HG03342 (cell line): ENCODE results near the gene RASSF7.

Source experiments
- ATAC-seq: cut with Tn5 transposase; IDR thresholded peaks from one replicate; pipeline ENCODE4 v1.9.1; 2021; ENCODE audit warnings: mild to moderate bottlenecking, moderate library complexity; ENCODE audit not compliant: unreplicated experiment

Gene RASSF7

DNA sequence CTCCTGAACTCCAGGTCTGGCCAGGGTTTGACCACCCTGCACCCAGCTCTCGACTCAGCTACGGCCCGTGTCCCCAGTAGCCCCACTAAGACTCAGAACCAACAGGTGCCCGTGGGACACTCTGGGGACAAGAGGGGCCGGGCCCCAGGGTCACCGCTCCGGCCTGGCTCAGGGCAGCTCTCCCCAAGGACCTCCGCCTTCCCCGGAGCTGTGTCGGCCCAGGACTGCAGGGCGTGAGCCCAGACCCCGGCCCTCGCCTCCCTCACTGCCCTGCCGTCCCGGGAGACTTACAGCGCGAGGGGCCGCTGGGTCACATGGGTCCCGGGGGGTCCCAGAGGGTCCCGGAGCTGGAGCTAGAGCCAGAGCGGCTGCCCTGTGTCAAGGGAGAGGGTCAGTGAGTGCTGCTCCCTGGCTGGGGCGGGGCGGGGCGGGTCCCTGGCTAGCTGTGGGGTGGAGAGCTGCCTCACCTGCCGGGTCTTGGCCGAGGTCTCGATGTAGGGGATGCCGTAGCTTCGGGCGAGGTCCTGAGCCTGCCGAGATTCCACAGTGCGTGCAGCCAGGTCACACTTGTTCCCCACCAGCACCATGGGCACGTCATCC is 27.7 kb upstream of the RASSF7 start:
- ATAC-seq, result no peak

DNA sequence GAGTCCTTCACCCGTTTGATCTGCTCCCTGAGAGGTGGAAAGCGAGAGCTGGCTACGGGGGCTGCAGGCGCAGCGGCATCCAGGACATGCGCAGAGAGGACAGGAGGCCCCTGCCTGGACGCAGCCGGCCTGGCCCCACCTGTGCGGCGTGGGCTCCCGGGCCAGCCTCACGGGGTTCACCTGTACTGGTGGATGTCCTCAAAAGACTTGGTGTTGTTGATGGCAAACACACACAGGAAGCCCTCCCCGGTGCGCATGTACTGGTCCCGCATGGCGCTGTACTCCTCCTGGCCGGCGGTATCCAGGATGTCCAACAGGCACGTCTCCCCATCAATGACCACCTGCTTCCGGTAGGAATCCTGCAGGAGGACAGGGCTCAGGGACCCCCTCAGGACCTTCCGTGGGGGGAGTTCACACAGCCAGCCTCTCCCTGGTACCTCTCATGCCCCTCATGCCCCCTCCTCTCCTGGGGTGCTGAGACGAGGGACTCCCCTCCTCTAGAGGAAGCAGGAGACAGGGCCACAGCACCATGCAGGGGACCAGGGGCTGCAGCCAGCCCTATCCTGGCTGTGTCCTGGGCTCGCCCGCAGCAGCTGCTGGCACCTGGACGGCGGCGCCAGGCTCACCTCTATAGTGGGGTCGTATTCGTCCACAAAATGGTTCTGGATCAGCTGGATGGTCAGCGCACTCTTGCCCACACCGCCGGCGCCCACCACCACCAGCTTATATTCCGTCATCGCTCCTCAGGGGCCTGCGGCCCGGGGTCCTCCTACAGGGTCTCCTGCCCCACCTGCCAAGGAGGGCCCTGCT is 27.0 kb upstream of the RASSF7 start:
- ATAC-seq, result no peak

DNA sequence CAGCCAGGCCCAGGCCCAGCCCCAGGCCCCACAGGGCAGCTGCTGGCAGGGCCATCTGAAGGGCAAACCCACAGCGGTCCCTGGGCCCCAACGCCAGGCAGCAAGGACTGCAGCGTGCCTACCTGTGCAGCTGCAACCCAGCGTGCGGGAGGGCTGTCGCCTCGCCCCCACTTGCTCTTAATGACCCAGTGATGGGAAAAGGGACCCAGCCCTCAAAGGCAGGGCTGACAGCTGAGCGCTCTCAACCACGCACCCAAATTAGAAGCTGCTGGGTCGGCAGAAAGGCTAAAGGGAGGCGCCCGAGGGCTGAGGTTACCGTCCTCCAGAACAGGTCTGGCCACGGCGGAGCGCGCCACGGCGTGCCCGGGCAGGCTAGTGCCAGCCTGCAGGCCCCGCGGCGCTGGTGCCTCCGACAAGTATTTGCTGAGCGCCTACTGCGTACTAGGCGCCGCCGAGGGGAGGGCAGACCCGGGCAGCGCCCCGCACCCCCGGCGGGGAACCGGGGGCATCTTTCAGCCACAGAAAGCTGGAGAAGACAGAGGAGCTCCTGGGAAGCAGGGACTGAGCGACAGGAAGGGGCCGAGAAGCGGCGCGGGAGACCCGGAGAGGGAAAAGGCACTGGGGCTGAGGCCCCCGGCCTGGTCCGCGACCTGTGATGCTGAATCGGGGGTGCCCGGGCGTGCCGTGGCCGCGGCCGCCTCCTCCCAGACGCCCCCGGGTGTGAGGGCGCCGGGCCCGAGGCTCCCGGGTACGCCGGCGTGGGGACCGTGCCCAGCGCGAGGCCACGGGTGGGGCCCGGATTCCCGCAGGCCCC is 26.2 kb upstream of the RASSF7 start:
- ATAC-seq, result no peak

DNA sequence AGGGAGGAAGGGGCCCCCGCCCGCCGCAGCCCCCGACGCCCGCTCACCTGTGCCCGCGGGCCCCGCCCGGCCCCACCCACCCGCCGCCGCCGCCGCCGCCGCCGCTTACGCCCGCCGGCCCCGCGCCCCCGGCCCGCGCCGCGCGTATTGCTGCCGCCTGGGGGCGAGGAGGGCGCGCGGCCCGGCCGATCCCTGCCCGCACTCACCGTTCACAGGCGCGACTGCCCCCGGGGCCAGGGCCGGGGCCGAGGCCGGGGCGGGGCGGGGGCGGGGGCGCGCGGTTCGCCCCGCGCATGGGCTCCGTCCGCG is 25.6 kb upstream of the RASSF7 start:
- ATAC-seq, result peak; percentile 10

- ATAC-seq, result peak; percentile 69
These were observed 25.0 kb upstream of the RASSF7 start, which contains the start of gene HRAS for GRCh38 chr11:535519-536454. HRAS (minus strand) TSS chr11:535576.

DNA sequence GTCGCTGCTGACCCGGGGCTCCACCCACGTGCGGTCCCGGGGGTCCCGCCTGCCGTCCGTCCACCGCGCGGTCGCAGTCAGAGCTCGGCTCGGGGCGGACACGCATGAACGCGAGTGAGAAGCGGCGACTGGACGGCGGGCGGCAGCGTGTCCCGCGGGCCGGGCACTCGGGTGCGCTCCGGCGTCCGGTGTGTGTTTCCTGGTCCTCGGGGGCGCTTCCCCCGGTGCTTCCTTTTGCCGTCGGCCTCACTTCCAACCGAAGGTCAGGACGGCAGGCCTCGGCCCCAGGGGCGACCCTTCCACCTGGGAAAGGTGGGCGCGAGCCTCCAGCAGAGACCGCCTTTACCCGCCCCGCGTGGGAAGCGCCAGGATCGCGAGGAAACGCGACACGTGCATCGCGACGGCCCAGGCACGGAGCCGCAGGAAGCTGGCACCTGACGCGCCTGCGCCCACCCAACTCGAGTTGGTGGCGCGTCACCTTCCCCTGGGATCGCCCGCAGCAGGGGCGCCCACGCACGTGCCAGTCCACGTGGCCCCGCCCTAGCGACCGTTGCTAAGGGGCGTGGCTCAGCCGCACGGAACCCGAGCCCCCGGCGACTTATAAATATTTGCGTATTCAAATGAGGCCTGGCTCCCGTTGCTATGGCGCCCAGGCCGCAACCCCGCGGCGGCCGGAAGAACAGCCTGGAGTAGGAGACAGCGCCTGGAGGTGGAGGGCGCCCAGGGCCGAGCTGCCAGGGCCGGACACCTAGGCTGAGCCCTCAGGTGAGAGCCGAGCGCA is 23.7 kb upstream of the RASSF7 start, which contains the start of gene LRRC56:
Gene LRRC56, plus strand, starts transcription at position 687 of the 781 bp plus-strand sequence. CDS start 3,158 bp downstream, outside the sequence.
- ATAC-seq, result peak; percentile 45

- ATAC-seq, result no peak
These were observed 22.9 kb upstream of the RASSF7 start for GRCh38 chr11:537622-538430.

DNA sequence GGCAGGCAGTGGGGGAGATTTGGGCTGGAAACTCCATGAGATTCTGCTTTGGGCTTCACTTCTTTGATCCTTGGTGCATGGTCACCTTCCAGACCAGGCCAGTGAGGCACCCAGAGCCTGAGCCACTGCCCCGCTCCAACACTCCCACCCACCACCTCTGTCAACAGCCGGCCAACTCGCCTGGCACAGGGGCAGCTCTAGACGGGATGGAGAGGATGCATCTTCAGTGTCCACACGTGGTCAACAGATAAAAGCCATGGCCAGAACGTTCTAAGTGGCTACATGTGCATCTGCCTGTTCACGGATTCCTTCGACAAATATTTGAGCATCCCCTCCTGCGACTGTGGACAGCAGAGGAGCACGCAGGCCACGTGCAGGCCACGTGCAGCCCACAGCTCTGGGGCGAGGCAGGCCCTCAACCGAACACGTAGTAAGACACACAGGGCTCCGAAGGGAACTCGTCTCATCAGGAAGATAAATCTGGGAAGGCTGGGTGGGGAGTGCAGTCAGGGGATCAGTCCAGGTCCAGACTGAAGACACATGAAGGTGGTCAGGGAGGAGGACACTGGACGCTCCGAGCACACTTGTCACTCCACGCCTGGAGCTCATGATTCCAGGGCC is 22.2 kb upstream of the RASSF7 start:
- no peak for ATAC-seq

GRCh38 chr11:539971-540481 is 20.7 kb upstream of the RASSF7 start:
- no peak for ATAC-seq

GRCh38 chr11:540583-541432 is 20.0 kb upstream of the RASSF7 start:
- ATAC-seq, result no peak

GRCh38 chr11:541433-541885 is 19.3 kb upstream of the RASSF7 start:
- no peak for ATAC-seq

DNA sequence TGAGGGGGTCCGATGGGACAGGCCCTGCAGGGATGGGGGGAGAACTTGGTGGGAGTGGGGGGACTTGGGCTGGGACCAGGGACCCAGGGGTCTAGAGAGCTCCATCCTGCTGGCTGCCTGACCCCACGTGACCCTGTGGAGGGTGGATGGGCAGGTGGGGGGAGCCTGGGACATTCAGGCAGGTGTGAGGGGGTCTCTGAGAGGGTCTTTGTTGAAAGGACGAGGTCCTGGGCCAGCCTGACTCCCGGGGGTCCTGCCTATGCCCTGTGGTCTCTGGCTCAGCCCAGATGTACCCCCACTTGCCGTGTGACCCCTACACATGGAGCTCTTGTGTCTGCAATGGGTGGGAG is 16.0 kb upstream of the RASSF7 start:
- no peak for ATAC-seq

DNA sequence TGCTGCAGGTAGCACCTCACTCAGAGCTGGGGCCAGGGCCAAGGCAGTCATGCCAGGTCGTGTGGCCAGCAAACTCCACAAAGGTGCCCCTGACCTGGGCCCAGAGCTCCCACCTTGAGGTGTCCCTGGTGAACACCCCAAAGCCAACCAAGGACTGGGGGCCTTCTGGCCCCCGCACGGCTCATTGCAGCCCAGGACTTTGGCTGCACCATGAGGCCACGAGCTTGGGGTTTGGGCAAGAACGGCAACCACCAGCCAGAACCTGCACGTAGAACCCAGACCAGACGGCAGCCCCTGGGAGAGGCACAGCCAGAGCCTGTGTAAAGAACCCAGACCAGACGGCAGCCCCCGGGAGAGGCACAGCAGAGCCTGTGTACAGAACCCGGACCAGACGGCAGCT is 15.6 kb upstream of the RASSF7 start:
- ATAC-seq, result no peak

DNA sequence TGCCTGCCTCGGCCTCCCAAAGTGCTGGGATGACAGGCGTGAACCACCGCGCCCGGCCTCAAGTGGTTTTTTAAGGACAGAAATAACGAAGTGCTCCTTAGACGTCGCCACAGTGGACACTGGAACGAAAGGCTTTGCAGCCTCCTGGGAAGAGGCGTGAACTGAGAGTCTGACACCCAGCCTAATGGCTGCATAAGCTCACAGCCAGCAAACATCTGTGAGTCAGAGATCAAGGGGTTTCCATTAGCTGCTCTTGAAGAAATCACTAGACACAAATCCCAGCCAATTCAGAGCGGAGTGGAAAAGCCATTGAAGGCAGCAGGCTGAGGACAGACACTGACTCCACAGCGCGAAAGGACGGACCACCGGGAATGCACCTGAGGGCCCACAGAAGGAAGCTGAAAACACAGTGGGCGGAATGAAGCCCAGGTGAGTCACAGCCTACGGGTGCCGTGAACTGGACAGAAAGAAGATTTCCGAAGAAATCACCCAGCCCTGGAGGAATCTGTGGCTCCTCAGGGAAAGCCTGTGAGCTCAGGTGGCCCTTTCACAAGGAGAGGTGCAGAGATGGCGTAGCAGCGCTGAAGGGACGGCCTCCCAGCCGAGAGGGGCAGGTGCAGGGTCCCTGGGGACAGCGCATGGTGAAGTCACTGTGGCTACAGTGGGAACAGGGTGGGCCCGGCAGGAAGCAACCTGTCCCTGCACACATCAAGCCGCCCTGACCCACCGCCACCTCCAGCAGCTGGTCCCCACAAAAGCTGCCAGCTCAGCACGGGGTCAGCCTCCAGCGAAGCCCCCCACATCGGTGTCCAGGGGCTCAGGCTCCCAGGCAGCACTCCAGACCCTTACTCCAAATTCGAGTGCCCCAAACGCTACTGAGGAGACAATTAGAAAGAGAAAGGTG is 11.8 kb upstream of the RASSF7 start:
- ATAC-seq, result no peak

DNA sequence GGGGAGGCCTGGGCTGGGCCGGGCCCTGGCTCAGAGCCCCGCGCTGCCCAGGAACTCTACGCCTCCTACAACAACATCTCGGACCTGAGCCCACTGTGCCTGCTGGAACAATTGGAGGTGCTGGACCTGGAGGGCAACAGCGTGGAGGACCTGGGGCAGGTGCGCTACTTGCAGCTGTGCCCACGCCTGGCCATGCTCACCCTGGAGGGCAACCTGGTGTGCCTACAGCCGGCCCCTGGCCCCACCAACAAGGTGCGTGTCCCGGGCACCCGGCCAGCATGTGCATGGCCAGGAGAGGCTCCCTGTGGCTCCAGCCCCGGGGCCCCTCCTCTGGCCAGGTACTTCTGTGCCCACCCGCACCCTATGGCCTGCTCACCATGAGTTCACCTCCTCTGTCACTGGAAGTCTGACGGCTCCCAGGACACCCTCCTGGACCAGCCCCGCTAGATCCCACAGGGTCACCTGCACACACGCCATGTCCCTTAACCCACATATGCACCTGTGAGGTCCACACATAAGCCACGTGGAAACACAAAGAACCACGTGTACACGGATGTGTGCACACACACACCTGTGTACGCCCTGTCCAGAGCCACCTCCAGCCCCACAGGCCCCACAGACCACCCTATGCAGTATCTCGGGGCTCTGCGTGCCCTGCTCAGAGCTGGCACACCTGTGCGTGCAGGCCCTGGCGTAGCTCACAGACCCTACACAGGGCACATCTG is 10.6 kb upstream of the RASSF7 start:
- no peak for ATAC-seq

GRCh38 chr11:550746-551085 is 10.1 kb upstream of the RASSF7 start:
- ATAC-seq, result no peak
